NB4 (cell line): Measurements from ENCODE around the gene KRTAP6-1.

ENCODE experiments used
- MAX ChIP-seq: IDR thresholded peaks from 2 replicates; pipeline ENCODE4 v1.6.1; 2011; ENCODE audit warnings: low read depth, low read length
- POLR2A ChIP-seq: IDR thresholded peaks from 2 replicates; pipeline ENCODE4 v1.6.1; 2011; ENCODE audit warnings: mild to moderate bottlenecking; ENCODE audit not compliant: insufficient read length; ENCODE audit errors: extremely low read depth
- TF ChIP-seq, protein P1 (sequence below): IDR thresholded peaks from one replicate; pipeline ENCODE4 v1.5.1; 2012; ENCODE audit warnings: low read depth, low read length

GRCh38 chr21:30580132-30580531 is 33.6 kb downstream of the KRTAP6-1 start:
- no peak for TF ChIP-seq POLR2A
- TF ChIP-seq, protein P1, sequence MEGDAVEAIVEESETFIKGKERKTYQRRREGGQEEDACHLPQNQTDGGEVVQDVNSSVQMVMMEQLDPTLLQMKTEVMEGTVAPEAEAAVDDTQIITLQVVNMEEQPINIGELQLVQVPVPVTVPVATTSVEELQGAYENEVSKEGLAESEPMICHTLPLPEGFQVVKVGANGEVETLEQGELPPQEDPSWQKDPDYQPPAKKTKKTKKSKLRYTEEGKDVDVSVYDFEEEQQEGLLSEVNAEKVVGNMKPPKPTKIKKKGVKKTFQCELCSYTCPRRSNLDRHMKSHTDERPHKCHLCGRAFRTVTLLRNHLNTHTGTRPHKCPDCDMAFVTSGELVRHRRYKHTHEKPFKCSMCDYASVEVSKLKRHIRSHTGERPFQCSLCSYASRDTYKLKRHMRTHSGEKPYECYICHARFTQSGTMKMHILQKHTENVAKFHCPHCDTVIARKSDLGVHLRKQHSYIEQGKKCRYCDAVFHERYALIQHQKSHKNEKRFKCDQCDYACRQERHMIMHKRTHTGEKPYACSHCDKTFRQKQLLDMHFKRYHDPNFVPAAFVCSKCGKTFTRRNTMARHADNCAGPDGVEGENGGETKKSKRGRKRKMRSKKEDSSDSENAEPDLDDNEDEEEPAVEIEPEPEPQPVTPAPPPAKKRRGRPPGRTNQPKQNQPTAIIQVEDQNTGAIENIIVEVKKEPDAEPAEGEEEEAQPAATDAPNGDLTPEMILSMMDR, result no peak
- TF ChIP-seq MAX, result no peak
